Measurements from ENCODE around the gene DMD.

DNA sequence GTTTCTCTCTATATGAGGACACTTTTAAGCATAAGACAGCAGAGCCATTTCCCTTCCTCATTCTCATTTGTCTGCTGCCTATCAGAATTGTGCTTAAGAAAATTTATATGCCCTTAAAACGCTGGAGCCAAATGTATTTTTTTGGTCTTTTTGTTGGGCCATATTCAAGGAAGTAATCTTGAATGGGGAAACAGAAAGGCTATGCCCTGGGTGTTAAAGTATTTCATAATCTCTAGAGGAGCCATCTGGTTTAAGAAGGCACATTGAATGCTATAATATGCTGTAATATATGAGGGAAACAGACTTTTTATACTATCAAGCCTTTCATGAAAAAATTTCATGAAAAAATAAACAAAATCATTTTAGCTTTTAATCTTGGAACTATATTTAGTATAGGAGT, 4.3 kb downstream of the DMD start:
- TF ChIP-seq POLR2A (IDR thresholded peaks at IDR 0.05; ENCODE audit: extremely low read depth, insufficient read length) = no peak
- TF ChIP-seq, protein P1, sequence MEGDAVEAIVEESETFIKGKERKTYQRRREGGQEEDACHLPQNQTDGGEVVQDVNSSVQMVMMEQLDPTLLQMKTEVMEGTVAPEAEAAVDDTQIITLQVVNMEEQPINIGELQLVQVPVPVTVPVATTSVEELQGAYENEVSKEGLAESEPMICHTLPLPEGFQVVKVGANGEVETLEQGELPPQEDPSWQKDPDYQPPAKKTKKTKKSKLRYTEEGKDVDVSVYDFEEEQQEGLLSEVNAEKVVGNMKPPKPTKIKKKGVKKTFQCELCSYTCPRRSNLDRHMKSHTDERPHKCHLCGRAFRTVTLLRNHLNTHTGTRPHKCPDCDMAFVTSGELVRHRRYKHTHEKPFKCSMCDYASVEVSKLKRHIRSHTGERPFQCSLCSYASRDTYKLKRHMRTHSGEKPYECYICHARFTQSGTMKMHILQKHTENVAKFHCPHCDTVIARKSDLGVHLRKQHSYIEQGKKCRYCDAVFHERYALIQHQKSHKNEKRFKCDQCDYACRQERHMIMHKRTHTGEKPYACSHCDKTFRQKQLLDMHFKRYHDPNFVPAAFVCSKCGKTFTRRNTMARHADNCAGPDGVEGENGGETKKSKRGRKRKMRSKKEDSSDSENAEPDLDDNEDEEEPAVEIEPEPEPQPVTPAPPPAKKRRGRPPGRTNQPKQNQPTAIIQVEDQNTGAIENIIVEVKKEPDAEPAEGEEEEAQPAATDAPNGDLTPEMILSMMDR (IDR thresholded peaks at IDR 0.05; ENCODE audit: low read depth, low read length) = no peak

Measured in NB4 (cell line).